ENCODE results near the gene HSFX2.
A peak's percentile ranks its signal among the peaks of the same experiment; 100 is the strongest.

DNA sequence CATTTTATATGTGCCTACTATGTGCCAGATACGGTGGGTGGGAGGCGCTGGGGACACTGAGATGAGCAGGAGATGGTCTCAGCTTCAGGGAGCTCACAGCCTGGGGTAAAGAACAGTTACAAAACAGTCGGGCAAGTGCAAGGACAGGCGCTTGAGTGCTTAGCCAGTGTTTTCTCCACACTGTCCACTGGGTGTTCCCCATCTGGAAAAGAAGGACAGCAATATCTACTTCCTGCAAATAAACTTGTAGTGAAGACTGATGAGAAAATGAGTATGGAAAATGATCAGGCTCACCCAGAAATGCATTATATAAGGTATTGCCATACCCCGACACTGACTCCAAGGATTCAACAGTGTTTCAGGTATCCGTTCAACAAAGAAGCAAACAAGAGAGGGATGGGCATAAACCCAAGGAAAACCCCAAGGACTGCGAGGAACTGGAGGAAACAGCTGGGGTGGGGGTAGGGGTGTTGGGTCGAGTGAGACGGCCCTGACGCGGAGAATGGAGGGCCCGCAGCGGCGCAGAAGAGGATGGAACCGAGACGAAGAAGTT is 35.6 kb upstream of the HSFX2 start:
- TF ChIP-seq, protein P1, sequence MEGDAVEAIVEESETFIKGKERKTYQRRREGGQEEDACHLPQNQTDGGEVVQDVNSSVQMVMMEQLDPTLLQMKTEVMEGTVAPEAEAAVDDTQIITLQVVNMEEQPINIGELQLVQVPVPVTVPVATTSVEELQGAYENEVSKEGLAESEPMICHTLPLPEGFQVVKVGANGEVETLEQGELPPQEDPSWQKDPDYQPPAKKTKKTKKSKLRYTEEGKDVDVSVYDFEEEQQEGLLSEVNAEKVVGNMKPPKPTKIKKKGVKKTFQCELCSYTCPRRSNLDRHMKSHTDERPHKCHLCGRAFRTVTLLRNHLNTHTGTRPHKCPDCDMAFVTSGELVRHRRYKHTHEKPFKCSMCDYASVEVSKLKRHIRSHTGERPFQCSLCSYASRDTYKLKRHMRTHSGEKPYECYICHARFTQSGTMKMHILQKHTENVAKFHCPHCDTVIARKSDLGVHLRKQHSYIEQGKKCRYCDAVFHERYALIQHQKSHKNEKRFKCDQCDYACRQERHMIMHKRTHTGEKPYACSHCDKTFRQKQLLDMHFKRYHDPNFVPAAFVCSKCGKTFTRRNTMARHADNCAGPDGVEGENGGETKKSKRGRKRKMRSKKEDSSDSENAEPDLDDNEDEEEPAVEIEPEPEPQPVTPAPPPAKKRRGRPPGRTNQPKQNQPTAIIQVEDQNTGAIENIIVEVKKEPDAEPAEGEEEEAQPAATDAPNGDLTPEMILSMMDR (IDR thresholded peaks at IDR 0.05; ENCODE audit: poor library complexity, severe bottlenecking): peak; percentile 23
- TF ChIP-seq EZH2 (IDR thresholded peaks at IDR 0.05; ENCODE audit: borderline replicate concordance, insufficient read depth, low read length, poor library complexity, severe bottlenecking) (no peak), RAD21 (conservative IDR thresholded peaks at IDR 0.05) (no peak), EP300 (conservative IDR thresholded peaks at IDR 0.05; ENCODE audit: poor library complexity, severe bottlenecking) (no peak), SMC3 (conservative IDR thresholded peaks at IDR 0.05; ENCODE audit: poor library complexity) (no peak), TAF1 (IDR thresholded peaks at IDR 0.05; ENCODE audit: low read depth) (no peak), POLR2AphosphoS5 (IDR thresholded peaks at IDR 0.05) (no peak), MXI1 (conservative IDR thresholded peaks at IDR 0.05; ENCODE audit: poor library complexity, severe bottlenecking) (no peak)
- TF ChIP-seq, protein P2, sequence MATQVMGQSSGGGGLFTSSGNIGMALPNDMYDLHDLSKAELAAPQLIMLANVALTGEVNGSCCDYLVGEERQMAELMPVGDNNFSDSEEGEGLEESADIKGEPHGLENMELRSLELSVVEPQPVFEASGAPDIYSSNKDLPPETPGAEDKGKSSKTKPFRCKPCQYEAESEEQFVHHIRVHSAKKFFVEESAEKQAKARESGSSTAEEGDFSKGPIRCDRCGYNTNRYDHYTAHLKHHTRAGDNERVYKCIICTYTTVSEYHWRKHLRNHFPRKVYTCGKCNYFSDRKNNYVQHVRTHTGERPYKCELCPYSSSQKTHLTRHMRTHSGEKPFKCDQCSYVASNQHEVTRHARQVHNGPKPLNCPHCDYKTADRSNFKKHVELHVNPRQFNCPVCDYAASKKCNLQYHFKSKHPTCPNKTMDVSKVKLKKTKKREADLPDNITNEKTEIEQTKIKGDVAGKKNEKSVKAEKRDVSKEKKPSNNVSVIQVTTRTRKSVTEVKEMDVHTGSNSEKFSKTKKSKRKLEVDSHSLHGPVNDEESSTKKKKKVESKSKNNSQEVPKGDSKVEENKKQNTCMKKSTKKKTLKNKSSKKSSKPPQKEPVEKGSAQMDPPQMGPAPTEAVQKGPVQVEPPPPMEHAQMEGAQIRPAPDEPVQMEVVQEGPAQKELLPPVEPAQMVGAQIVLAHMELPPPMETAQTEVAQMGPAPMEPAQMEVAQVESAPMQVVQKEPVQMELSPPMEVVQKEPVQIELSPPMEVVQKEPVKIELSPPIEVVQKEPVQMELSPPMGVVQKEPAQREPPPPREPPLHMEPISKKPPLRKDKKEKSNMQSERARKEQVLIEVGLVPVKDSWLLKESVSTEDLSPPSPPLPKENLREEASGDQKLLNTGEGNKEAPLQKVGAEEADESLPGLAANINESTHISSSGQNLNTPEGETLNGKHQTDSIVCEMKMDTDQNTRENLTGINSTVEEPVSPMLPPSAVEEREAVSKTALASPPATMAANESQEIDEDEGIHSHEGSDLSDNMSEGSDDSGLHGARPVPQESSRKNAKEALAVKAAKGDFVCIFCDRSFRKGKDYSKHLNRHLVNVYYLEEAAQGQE (IDR thresholded peaks at IDR 0.05; ENCODE audit: borderline replicate concordance): no peak
